Kidney epithelial cell (primary cell): ENCODE results near the gene KIAA0825. TPM values are rescaled to one million over a fixed set of nuclear protein-coding genes. Genes with fewer than 3 reads are reported as not detected.

Experiments
- DNase-seq: peaks from one replicate; pipeline ENCODE4 v3.0.0-alpha.2; 2010; ENCODE audit warnings: low read depth
- H3K27me3 ChIP-seq: 2 replicates; pipeline ENCODE4 v1.6.0; 2011; ENCODE audit warnings: low read length; ENCODE audit not compliant: control insufficient read depth, insufficient read depth
- H3K36me3 ChIP-seq: 2 replicates; pipeline ENCODE4 v1.5.1; 2011; ENCODE audit warnings: low read length; ENCODE audit not compliant: control insufficient read depth, insufficient read depth
- H3K4me3 ChIP-seq: 2 replicates; pipeline ENCODE4 v1.5.1; 2011; ENCODE audit warnings: low read depth, mild to moderate bottlenecking, control low read depth, low read length
- CTCF ChIP-seq: IDR thresholded peaks from 2 replicates; pipeline ENCODE4 v1.5.1; 2011; ENCODE audit warnings: mild to moderate bottlenecking, moderate library complexity, low read length, control low read depth, inconsistent platforms; ENCODE audit not compliant: insufficient read depth, poor library complexity, severe bottlenecking
- total RNA-seq: library from RNA; depleted of rRNA; stranded (reverse); fragments of >200 nt; gene quantifications from 2 replicates; pipeline ENCODE4 v1.2.3, GENCODE V29; 2015

KIAA0825 gene
- total RNA-seq, 1 donor from 2014 or later, result 2.7 TPM

GRCh38 chr5:94310833-94311232, 307.6 kb downstream of the KIAA0825 start:
- DNase-seq, result no peak
- Histone ChIP-seq H3K4me3 (no peak overlapping the region), H3K36me3 (no peaks in the 10 kb centered on the region), H3K27me3 (no peaks in the 10 kb centered on the region)
- TF ChIP-seq CTCF, result no peak

GRCh38 chr5:94309141-94309540, 309.3 kb downstream of the KIAA0825 start:
- H3K36me3 ChIP-seq, result no peaks in the 10 kb centered on the region
- H3K4me3 ChIP-seq, result no peak overlapping the region
- TF ChIP-seq CTCF, result no peak
- no peak for DNase-seq
- H3K27me3 ChIP-seq, result no peaks in the 10 kb centered on the region

- H3K4me3 ChIP-seq, result no peak overlapping the region
- no peak for TF ChIP-seq CTCF
- DNase-seq, result no peak
- no peaks in the 10 kb centered on the region for H3K27me3 ChIP-seq
- H3K36me3 ChIP-seq, result no peaks in the 10 kb centered on the region
These were observed 310.0 kb downstream of the KIAA0825 start for GRCh38 chr5:94308442-94308841.

- no peak for TF ChIP-seq CTCF
- Histone ChIP-seq H3K27me3 (no peaks in the 10 kb centered on the region), H3K4me3 (no peak overlapping the region), H3K36me3 (no peaks in the 10 kb centered on the region)
- no peak for DNase-seq
These were observed 314.3 kb downstream of the KIAA0825 start for GRCh38 chr5:94304146-94304545.

GRCh38 chr5:94288937-94289336, 329.5 kb downstream of the KIAA0825 start:
- Histone ChIP-seq H3K27me3 (no peaks in the 10 kb centered on the region), H3K4me3 (no peak overlapping the region), H3K36me3 (no peaks in the 10 kb centered on the region)
- no peak for DNase-seq
- no peak for TF ChIP-seq CTCF

- no peak for DNase-seq
- no peaks in the 10 kb centered on the region for H3K27me3 ChIP-seq
- H3K36me3 ChIP-seq, result no peaks in the 10 kb centered on the region
- TF ChIP-seq CTCF, result no peak
- H3K4me3 ChIP-seq, result no peak overlapping the region
These were observed 332.4 kb downstream of the KIAA0825 start for GRCh38 chr5:94285984-94286383.
